GM04503 (cell line): ENCODE data around the gene SPARCL1.
"Not testable (repeated sequence)": the region's sequence is repeated elsewhere in the genome, so short reads cannot be mapped to it uniquely, and the experiment has no call there.

ENCODE experiments used
- DNase-seq: peaks from one replicate; pipeline ENCODE4 v3.0.0-alpha.2; 2012; ENCODE audit warnings: low read depth

The SPARCL1 gene

DNA sequence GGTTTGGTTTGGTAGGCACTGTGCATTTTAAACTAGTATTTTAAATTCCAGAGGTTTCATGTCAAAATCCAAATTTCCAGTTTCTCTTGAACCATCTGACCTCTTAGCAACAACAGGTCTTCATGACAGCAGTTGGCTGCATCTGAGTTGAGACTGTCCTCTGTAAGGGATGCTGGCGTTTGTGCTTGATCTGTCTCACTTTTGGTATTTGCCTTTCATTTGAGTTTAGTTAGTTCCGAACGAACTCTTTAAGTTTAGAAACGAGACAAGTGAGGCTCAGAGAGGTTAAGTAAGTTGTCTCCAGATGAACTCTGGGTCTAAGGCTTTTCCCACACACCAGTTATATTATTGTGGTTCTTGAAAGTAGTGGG, 29.1 kb downstream of the SPARCL1 start:
- DNase-seq: no peak

DNA sequence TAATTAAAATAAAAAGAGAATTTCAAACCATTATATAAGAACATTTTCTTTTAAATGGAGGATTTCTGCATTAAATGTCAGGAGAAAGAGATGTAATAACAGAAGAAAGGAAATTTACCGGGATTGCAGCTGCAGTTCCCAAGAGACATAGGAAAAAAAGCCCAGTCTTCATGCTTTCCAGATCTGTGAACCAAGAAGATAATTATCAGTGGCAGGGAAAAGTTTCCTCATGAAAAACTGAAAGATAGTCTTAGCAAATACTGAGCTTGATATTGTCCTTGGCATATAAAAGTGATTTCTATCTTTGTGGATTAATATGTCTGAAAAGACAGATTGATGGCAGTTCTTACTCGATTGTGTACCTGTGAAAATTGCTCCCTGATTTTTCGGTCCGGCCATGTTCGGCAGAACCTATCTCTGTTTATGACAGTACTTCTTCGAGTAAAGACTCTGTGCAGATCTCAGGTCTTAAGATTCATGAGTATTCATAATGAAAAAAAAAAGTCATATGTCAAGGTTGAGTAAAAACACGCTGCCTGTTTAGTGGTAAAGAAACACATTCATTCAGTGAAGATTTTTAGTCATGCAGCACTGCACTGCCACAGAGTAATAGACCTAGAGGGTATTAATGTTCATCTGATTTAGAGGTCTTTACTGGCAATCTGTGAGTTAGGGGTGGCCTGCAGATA, 29.6 kb downstream of the SPARCL1 start:
- DNase-seq: no peak

DNA sequence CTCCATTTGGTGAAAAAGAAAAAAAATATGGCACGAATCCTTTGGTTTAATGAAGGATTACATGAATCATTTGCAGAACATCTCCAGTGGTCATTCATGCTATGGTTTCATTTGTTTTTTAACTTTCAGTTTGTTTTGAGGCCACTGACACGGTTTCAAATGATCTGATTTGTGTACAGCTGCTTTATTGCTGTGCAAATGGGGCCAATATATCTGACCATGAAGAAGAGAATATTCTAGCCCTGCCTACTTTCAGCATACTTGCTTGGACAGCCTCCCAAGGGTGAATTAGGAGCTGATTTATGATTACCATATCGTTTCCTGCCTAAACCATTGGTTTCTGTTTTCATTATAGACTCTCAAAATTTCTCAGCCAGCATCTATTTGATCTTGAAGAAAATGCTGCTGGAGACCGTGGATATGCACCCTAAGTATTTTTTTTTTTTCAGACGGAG, 30.7 kb downstream of the SPARCL1 start:
- peak; percentile 63 for DNase-seq

DNA sequence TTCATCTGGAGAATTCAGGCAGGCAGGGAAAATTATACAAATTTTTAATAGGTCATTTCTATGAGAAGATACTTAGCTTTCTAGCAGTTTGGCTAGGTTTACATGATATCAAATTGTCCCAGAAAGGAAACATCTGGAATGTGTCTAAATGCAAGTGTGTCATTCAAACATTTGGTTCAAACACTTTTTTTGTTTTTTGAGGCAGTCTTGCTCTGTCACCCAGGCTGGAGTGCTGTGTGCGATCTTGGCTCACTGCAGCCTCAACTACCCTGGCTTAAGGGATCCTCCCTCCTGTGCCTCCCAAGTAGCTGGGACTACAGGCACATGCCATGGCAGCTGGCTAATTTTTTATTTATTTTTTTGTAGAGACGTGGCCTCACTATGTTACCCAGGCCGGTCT, 31.6 kb downstream of the SPARCL1 start:
- DNase-seq: no peak

DNA sequence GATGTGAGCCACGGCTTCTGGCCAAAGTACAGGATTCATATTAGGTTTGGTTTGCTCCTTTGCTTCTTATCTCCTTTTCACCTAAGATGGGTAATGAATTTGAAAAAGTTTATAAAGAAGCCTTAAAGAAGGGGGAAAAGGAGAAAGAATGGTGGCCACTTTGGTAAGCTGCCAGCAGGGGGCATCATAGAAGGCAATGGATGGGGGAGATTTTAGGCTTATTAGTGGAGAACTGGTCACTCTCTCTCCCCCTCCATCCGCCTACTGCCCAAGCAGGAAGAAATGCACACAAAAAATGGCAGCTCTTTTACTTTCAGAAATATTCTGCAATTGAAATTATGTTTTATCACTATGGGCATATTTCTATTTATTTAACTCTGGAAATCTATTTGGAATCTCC, 32.0 kb downstream of the SPARCL1 start:
- no peak for DNase-seq

DNA sequence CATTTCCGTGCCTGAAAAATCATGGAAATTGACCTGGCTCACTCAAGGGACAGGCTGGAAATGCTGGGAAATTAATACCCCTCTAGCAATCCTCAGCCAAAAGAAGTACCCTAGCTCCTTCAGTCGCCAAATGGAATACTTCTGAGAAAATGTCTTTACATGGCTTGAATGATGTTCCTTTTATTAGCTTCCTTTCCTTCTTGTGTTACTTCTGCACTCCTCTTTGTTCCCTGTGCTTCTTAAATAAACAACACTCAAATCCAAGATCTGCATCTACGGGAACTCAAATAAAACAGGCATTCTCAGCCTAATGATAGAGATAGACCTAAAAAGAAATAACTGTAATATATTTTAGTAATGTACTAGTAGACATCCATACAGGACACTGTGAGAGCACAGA, 36.1 kb downstream of the SPARCL1 start:
- no peak for DNase-seq

DNA sequence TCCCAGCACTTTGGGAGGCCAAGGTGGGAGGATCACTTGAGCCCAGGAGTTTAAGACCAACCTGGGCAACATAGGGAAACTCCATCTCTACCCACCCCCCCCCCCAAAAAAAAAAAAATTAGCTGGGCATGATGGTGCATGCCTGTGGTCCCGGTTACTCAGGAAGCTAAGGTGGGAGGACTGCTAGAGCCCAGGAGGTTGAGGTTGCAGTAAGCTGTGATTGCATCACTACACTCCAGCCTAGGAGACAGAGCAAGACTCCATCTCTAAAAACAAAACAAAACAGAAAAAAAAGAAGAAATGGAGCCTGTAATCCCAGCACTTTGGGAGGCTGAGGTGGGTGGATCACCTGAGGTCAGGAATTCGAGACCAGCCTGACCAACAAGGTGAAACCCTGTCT, 37.3 kb downstream of the SPARCL1 start:
- DNase-seq: not testable (repeated sequence)

DNA sequence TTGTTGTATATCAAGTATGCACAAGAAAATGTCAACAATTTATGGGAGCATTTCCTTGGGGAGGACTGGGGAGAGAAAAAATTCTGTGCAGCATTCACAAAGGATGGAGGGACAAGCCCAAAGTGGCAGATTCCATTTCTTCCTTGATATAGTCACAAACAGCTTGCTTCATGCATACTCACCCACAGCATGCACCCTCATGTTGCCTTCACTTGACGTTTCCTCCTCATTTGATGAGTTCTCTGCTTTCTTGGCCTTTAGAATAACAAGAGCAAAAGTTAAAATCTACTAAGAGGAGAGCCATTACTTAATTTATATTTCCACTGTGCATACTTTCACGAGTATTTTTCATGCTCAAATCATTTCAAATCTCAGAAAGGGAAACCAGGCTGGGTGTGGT, 37.7 kb downstream of the SPARCL1 start:
- DNase-seq: no peak

DNA sequence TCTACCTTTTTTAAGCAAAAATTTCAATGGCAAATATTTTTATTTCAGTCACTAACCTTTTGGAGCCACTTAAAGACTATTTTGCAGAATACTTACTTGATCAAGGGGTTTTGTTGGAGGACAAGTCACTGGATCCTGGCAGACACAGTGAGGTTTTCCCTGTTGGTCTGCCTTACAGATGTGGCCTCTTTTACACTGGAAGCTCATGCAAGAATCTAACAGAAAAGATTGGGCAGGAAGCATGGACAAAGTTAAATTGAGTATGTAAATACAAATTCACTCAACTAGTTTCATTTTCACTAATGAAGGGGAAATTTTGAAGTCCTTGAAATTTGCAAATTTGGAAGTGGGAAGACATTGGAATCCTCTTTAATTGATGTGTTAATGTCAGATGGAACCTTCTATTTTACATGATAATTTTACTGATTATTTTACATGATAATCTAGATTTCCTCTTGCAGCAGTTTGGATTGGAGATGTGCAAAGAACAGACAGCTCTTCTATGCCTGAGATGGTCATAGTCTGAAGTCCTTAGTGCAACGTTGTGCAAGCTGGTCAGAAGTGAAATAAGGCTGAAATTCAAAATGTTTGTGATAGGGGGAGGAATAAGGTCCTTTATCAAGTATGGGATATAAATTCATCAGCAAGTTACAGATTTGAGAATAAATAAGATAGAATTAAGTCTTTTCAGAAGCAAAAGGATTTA, 38.4 kb downstream of the SPARCL1 start:
- DNase-seq: no peak

DNA sequence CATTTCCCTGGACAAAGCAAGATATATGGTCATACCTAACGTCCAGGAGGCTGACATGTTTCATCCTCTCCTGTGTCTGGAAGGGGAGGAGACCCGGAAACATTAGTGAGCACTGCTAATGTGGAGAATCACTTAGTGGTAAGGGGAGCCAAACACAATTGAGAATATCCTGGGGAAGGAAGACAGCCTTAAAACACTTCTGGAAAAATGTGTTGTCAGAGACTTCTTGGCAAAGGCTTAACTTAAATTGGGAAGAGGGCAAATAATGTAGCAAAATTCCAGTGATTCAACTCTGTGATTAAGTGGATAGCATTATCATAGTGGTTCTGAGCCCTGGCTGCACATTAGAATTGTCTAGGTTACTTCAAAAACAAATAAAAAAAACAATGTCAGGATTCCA, 39.5 kb downstream of the SPARCL1 start:
- DNase-seq: peak; percentile 26

DNA sequence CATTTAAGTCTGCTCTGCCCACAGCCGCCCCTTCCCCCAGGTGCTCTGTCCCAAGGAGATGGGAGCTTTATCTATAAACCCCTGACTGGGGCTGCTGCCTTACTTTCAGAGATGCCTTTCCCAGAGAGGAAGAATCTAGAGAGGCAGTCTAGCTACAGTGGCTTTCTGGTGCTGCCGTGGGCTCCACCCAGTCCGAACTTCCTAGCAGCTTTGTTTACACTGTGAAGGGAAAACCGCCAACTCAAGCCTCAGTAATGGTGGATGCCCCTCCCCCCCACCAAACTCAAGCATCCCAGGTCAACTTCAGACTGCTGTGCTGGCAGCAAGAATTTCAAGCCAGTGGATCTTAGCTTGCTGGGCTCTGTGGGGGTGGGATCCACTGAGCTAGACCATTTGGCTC, 40.5 kb downstream of the SPARCL1 start:
- DNase-seq: not testable (repeated sequence)

DNA sequence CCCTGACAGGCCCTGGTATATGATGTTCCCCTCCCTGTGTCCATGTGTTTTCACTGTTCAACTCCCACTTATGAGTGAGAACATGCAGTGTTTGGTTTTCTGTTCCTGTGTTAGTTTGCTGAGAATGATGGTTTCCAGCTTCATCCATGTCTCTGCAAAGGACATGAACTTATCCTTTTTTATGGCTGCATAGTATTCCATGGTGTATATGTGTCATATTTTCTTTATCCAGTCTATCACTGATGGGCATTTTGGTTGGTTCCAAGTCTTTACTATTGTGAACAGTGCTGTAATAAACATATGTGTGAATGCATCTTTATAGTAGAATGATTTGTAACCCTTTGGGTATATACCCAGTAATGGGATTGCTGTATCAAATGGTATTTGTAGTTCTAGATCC, 45.9 kb downstream of the SPARCL1 start:
- DNase-seq: not testable (repeated sequence)

DNA sequence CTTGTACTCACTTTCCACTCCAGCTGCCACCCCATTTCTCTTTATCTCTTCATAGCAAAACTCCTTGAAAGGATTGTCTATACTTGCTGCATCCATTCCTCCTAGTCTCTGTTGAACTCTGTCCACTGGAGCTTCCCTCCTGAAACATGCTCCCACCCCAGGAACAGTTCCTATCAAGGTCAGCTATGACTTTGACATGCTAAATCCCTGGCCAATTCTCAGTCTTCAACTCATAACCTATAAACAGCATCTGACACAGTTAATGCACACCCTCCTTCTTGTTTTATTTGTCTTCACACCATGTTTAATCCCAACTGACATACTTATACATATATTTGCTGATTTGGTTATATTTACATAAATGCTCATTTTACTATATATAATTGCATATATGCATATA, 47.8 kb downstream of the SPARCL1 start:
- no peak for DNase-seq

DNA sequence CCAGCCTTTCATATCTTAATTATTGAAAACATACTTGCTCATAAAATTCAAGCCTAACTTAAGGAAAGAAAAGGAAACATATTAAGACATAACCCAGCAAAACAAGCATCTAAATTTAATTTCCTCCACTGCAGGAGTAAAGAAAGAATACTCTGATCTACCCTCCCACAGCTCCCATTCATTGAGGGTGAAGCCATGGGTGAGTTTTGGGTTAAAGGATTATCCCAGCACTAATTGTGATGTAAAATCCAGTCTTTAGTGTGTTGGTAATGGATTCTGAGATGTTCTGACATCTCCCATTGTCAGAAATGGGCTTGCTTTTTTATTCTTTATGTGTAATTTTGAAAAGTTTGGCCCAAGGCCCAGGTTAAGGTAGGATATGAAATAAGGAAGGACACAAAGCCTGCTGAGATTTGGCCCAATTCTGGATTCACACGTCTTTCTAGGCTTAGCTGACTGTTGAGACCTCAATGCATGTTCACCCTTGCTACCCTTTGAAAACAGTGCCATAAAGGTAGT, 50.4 kb downstream of the SPARCL1 start:
- no peak for DNase-seq

DNA sequence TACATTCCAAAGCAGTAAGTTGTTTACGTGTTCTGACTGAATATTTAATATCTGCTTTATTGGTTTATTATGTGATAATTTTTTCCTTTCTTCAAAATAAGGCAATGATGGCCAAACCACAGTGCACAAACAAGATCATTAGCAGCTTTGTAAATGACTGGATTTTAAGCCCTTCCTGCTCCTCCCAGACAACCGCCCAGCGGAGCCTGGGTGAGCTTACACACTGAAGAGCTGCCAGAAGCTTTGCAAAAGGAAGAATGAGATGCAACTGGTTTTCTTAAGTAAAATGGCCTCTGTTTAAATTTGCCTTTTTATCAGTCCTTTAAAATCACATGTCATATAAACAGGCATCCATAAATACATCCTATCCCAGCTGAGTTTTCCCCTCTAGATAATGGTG, 52.2 kb downstream of the SPARCL1 start:
- no peak for DNase-seq

DNA sequence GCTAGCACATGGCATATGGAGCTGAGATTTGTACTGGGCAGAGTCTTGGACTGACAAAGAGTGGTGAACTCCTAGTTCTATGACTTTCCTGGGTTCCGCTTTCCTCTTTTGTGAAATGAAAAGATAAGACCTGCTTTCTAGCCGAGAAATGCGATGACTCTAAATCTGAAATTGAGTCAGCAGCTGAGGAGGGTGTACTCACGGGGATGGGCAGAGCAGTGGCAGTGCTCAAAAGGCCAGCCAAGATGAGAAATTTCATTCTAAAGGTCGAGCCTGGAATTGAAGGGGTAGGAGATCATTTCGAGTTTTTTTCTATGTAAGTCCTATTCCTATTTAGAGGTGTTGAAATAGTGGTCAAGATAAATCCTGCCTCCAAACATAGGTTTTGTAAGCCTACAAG, 59.8 kb downstream of the SPARCL1 start:
- no peak for DNase-seq

DNA sequence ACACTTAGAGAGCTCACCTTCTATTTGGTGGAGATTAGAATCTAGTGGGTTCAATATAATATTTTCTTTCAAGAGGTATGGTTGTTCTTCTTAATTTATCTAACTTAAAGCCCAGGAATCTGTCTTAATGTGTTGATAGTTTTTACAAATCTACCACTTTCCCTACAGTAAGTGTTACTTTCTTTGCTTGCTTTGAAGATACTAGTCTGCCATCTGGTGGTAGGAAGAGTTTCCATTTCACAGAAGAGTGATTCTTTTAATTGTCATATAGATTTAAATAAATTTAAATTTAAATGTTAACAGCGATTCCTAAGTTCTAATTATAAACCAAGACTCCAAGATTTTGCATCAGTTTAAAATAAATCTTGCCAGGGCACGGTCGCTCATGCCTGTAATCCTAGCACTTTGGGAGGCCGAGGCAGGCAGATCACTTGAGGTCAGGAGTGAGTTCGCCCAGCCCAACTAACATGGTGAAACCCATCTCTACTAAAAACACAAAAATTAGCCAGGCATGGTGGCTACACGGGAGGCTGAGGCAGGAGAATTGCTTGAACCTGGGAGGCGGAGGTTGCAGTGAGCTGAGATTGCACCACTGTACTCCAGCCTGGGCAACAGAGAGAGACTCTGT, 63.3 kb downstream of the SPARCL1 start:
- peak; percentile 11 for DNase-seq

DNA sequence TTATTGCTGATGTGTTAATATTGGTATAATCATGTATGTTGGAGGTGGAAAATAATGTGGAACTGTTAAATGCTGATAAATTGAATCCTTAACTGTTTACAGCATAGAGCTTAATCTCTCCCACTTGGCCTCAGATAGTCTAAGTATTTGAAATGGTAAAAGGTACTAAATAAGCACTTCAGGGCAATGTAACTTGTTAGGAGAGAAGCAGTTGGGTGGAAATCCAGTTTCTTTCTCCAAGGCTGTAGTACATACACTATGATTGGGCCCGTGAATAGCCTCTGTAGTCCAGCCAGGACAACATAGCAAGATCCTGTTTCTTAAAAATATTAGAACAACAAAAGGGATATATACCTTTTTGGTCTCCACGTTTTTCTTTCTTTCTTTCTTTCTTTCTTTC, 67.1 kb downstream of the SPARCL1 start:
- no peak for DNase-seq

DNA sequence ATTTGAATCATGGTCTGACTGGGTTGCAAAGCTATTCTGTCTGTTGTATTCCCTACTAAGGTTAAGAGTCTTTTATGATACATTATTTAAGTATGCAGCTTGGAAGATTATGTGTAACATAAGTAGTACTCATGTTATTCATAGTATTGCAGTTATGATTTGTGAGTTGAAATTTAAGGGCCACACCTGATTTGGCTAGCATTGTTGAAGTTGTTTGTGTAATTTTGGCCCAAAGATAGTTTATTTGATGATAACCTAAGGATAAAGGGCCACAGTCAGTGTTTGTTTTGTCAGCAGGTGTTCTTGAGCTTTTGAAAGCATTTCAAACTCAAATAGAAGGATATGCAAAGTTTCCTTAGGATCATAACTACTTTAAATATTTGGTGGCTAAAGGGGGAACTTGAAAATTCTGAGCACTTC, 67.9 kb downstream of the SPARCL1 start:
- no peak for DNase-seq

DNA sequence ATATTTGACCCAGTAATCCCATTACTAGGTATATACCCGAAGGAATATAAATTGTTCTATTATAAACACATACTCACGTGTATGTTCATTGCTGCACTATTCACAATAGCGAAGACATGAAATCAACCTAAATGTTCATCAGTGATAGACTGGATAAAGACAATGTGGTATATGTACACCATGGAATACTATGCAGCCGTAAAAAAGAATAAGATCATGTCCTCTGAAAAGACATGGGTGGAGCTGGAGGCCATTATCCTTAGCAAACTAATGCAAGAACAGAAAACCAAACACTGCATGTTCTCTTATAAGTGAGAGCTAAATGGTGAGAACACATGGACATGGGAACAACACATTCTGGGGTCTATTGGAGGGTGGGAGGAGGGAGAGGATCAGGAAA, 70.3 kb downstream of the SPARCL1 start:
- no peak for DNase-seq

DNA sequence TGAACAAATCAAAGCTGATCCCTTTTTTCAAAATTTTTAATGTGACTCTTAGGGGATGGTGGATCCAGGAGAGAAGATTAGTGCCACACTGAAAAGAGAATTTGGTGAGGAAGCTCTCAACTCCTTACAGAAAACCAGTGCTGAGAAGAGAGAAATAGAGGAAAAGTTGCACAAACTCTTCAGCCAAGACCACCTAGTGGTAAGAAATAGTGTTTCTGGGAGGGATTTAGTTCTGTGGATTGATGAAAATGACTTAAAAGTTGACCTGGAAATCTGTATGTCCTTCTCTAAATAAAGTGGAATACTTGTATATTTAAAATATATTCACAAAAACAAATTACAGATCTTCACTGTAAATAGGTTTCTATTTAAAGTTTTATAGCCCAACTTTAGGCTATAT, 77.6 kb downstream of the SPARCL1 start:
- DNase-seq: no peak

DNA sequence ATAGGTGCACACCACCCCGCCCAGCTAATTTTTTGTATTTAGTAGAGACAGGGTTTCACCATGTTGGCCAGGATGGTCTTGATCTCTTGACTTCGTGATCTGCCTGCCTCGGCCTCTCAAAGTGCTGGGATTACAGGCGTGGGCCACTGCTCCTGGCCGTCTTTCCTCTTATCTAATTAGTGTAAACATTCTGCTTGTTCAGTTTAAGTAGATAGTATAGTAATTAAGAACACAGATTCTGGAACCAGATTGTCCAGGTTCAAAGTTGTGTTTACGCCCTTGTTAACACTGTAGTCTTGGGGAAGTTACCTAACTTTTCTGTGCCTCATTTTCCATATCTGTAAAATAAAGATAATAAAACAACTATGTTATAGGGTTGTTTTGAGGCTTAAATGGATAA, 82.8 kb downstream of the SPARCL1 start:
- DNase-seq: not testable (repeated sequence)

DNA sequence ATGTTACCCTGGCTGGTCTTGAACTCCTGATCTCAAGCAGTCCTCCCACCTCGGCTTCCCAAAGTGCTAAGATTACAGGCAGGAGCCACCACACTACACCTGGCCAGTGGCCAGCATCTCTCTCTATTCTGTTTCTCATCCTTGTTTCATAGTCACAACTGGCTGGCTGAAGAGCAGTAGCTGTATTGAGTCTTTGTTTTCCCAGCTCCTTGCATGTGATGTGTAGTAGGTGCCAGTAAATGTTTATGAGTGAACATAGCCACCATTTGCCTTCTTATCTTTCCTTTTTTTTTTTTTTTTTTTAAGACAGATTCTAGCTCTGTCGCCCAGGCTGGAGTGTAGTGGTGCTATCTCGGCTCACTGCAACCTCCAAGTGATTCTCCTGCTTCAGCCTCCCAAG, 83.2 kb downstream of the SPARCL1 start:
- no peak for DNase-seq
